Umbilical cord (tissue), 2 donors: ENCODE data around the gene ZG16B. TPM values are rescaled to one million over a fixed set of nuclear protein-coding genes. Genes with fewer than 3 reads are reported as not detected.
A peak's percentile ranks its signal among the peaks of the same experiment; 100 is the strongest.

Source experiments
- DNase-seq: peaks from one replicate; pipeline ENCODE4 v3.0.0-alpha.2; 2015; ENCODE audit warnings: low spot score
- total RNA-seq: library from RNA; depleted of rRNA; stranded (reverse); fragments of >200 nt; gene quantifications from one replicate; pipeline ENCODE4 v1.2.3, GENCODE V29; 2014; ENCODE audit warnings: low replicate concordance; ENCODE audit not compliant: insufficient read depth

The ZG16B gene
- total RNA-seq, 1 donor from 2014 or later = 7.2 TPM

DNA sequence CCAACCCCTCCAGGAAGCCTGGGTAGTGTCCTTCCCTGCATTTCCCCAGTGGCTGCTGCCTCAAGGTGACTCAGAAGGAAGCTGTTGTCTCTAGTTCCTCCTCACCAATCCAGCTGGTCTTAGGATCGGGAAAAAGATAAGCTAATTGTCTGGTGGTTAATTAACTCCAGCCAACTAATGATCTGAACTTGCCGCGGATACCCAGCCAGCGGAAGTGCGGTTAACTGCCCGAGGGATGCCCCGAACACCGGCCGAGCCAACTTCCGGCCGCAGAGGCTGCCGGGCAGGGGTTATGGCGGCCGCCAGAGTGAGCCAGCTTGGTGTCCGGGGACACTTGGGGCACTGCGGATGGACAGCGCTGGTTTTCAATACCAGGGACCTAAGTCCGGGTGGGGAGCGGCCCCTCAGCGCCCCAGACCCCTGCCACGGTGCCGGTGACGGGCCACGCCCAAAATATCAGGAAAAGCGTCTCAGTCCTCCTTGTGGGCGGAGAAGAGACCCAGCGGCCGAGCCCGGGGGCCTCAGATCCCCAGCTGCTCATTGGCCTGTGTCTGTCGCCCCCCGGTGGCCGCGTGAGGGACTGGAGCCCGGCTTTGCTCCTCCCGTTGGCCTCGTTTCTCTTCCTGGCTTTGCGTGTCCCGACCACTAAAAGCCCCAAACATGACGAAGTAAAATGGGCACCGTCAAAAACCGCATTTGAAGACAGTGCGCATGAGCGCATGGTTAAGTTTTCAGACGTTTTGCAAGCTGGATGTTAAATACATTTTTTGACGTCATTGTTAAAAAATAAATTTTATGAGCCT is 38.1 kb downstream of the ZG16B start:
- peak; percentile 95 for DNase-seq

- no peak for DNase-seq
These were observed 41.8 kb downstream of the ZG16B start for GRCh38 chr16:2871926-2872325.

GRCh38 chr16:2874032-2874911 is 44.2 kb downstream of the ZG16B start:
- no peak for DNase-seq

GRCh38 chr16:2874912-2875362 is 44.8 kb downstream of the ZG16B start:
- peak; percentile 78 for DNase-seq

DNA sequence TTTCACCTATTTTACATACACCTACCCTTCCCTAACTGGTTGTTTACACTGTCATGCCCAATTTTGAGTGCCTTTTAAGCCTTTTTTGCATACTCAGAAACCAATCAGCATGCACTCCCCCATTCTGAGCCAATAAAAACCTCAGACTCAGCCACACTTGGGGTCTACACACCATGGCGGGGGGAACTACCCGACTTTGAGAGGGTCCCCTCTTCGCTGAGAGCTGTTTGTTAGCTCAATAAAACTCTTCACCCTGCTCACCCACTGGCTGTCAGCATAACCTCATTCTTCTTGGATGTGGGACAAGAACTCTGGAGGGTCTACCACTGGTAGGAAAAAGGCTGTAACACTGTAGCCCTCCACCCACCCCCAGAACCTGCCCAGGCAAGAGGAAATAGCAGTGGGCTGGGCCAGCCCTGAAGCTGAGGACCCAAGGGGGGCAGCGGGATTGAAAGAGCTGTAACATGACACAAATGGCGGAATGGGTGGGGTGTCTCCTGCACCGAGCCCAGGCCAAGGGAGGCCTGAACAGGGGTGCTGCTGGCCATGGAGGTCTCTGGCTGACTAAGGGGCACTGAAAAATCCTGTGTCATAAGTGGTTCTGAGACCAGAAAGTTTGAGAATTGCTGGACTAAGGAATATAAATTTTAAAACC is 49.9 kb downstream of the ZG16B start:
- DNase-seq = no peak

Other genes starting within 250 kb of the ZG16B start
- 9.6 TPM for gene KCTD5, start 147.8 kb upstream of the ZG16B start, total RNA-seq
- 1.4 TPM for gene PRSS27, start 110.1 kb upstream of the ZG16B start, total RNA-seq
- gene SRRM2, start 77.7 kb upstream of the ZG16B start, total RNA-seq = 123 TPM
- 159 TPM for gene ELOB, start 53.0 kb upstream of the ZG16B start, total RNA-seq
- 0.96 TPM for gene PRSS33, start 42.7 kb upstream of the ZG16B start, total RNA-seq
- not detected for gene PRSS41, start 31.8 kb upstream of the ZG16B start, total RNA-seq
- not detected for gene PRSS21, start 13.1 kb upstream of the ZG16B start, total RNA-seq
- gene PRSS22, start 27.9 kb downstream of the ZG16B start, total RNA-seq = 3.1 TPM
- 25.5 TPM for gene FLYWCH2, start 52.9 kb downstream of the ZG16B start, total RNA-seq
- gene FLYWCH1, start 81.6 kb downstream of the ZG16B start, total RNA-seq = 30.8 TPM
- gene KREMEN2, start 134.0 kb downstream of the ZG16B start, total RNA-seq = 0.48 TPM
- gene PAQR4, start 139.0 kb downstream of the ZG16B start, total RNA-seq = 5.8 TPM
- 6.0 TPM for gene PKMYT1, start 150.1 kb downstream of the ZG16B start, total RNA-seq
- gene CLDN9, start 182.6 kb downstream of the ZG16B start, total RNA-seq = not detected
- gene CLDN6, start 187.9 kb downstream of the ZG16B start, total RNA-seq = 0.72 TPM
- 150 TPM for gene TNFRSF12A, start 190.1 kb downstream of the ZG16B start, total RNA-seq
- gene HCFC1R1, start 193.6 kb downstream of the ZG16B start, total RNA-seq = 3.1 TPM
- 29.4 TPM for gene THOC6, start 193.7 kb downstream of the ZG16B start, total RNA-seq
- gene BICDL2, start 206.6 kb downstream of the ZG16B start, total RNA-seq = 2.2 TPM
- gene MMP25, start 216.3 kb downstream of the ZG16B start, total RNA-seq = 0.24 TPM
- 13.2 TPM for gene IL32, start 235.3 kb downstream of the ZG16B start, total RNA-seq